Esophagus squamous epithelium (tissue), 4 donors: ENCODE data around the gene SEPTIN10.

ENCODE experiments used
- CTCF ChIP-seq, 6 experiments: fragments of 450-650 bp in 4 of 6; fragments of 200-600 bp in 2 of 6; sonication (generic) in 2 of 6; IDR thresholded peaks; one replicate each; pipeline ENCODE4 v1.5.1; 2016 to 2019; ENCODE audit warnings: antibody characterized with exemption in 6 of 6, mild to moderate bottlenecking in 4 of 6, moderate library complexity in 4 of 6
- POLR2A ChIP-seq, 4 donors: fragments of 450-650 bp; IDR thresholded peaks; one replicate each; pipeline ENCODE4 v1.6.1; 2017; ENCODE audit warnings: antibody characterized with exemption in 4 of 4, mild to moderate bottlenecking in 4 of 4, moderate library complexity in 3 of 4

GRCh38 chr2:109527079-109527478 lies 86.7 kb downstream of the SEPTIN10 start:
- TF ChIP-seq CTCF (IDR thresholded peaks at IDR 0.05) (no peak), POLR2A (IDR thresholded peaks at IDR 0.05) (no peak)
